ENCODE data around the gene ABCA12.

The ABCA12 gene

DNA sequence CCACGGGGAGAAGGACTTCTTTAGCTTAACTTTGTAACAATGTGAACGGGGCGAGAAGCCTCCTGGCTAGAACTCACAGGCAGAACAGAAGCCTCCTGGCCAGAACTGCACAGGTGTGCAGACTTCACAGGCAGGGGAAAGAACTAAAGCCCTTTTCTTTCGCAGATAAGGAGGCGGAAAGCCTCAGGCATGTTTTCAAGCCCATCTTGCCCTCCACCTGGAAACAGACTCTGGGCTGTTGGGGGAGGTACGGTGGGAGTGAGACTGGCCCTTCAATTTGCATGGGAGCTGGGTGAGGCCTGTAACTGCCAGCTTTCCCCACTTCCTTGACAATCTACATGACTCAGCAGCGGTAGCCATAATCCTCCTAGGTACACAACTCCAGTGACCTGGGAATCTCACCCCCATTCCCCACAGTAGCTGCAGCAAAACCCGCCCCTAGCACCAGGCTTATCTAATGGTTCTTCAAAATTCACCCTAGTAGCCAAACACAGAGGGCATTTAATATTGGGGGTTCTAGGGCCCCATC, 22.9 kb upstream of the ABCA12 start:
- in situ Hi-C loops (cut with MboI; ENCODE audit: low pct_unique_long_range_greater_than_20kb, low sequenced_read_pairs, unreplicated experiment) = no loop called here
- TF ChIP-seq, protein P1, sequence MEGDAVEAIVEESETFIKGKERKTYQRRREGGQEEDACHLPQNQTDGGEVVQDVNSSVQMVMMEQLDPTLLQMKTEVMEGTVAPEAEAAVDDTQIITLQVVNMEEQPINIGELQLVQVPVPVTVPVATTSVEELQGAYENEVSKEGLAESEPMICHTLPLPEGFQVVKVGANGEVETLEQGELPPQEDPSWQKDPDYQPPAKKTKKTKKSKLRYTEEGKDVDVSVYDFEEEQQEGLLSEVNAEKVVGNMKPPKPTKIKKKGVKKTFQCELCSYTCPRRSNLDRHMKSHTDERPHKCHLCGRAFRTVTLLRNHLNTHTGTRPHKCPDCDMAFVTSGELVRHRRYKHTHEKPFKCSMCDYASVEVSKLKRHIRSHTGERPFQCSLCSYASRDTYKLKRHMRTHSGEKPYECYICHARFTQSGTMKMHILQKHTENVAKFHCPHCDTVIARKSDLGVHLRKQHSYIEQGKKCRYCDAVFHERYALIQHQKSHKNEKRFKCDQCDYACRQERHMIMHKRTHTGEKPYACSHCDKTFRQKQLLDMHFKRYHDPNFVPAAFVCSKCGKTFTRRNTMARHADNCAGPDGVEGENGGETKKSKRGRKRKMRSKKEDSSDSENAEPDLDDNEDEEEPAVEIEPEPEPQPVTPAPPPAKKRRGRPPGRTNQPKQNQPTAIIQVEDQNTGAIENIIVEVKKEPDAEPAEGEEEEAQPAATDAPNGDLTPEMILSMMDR (IDR thresholded peaks at IDR 0.05; ENCODE audit: extremely low read depth, insufficient read depth, missing control alignments) = no peak
- DNase-seq (ENCODE audit: low spot score) = no peak

GRCh38 chr2:215160081-215160480, 21.7 kb upstream of the ABCA12 start:
- DNase-seq (ENCODE audit: low spot score) = no peak
- TF ChIP-seq, protein P1 (IDR thresholded peaks at IDR 0.05; ENCODE audit: extremely low read depth, insufficient read depth, missing control alignments) = no peak
- in situ Hi-C loops (cut with MboI; ENCODE audit: low pct_unique_long_range_greater_than_20kb, low sequenced_read_pairs, unreplicated experiment) = no loop called here

DNA sequence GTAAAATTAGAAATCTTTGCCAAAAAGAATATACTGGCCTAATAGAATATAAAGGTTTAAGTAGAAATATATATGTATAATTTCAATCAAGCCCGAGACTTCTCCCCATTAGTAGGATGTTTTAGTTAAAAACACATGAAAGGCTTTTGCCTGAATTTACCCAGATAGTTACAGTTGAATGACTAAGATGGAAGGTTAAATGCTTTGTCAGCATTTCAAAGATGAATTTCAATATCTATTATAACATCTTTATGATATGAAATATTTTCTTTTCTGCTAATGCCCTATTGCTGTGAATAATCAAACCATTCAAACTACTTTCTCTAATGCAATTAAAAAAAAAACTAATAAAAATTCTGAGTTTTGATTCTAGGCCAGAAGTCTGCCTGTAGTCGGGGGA, 18.0 kb upstream of the ABCA12 start:
- no peak for DNase-seq (ENCODE audit: low spot score)
- TF ChIP-seq, protein P1 (IDR thresholded peaks at IDR 0.05; ENCODE audit: extremely low read depth, insufficient read depth, missing control alignments) = no peak
- in situ Hi-C loops (cut with MboI; ENCODE audit: low pct_unique_long_range_greater_than_20kb, low sequenced_read_pairs, unreplicated experiment) = no loop called here

DNA sequence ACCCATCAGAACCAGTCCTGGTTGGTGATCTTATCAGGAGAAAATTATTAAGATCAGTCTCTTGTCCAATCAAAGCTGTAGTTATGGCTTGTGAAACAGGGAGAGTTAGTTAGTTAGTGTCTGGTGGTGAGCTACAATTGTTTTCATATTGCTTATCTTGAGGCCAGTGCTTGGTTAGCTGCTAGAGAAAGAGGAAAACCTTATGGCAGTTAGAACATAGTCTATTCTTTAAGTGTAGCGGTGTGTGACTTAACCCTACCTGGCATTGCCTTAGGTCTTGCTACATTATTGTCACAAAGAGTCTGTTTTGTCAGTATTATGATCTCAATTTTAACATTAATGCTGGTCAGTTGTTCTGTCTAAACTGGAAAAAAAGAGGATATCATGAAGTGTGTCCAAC, 11.5 kb upstream of the ABCA12 start:
- TF ChIP-seq, protein P1 (IDR thresholded peaks at IDR 0.05; ENCODE audit: extremely low read depth, insufficient read depth, missing control alignments) = no peak
- DNase-seq (ENCODE audit: low spot score) = no peak
- in situ Hi-C loops (cut with MboI; ENCODE audit: low pct_unique_long_range_greater_than_20kb, low sequenced_read_pairs, unreplicated experiment) = no loop called here

DNA sequence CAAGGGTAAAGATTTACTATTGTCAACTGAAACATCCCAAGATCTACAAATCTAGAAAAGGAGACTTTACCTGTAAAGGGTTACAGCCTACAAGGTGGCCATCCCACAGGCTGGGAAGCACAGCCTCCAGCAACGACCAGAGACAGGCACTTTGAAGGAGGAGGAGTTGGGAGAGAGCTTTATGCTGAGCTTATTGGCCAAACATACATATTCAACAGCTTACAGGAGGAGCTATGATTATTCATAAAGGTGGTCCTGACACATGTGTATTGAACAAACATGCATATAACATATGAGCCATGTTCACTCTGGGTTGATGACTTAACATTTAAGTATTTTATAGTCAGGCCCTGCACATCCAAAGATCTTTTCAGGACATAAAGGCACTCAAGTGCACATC, 11.1 kb upstream of the ABCA12 start:
- TF ChIP-seq, protein P1 (IDR thresholded peaks at IDR 0.05; ENCODE audit: extremely low read depth, insufficient read depth, missing control alignments) = no peak
- in situ Hi-C loops (cut with MboI; ENCODE audit: low pct_unique_long_range_greater_than_20kb, low sequenced_read_pairs, unreplicated experiment) = no loop called here
- no peak for DNase-seq (ENCODE audit: low spot score)

- in situ Hi-C loops (cut with MboI; ENCODE audit: low pct_unique_long_range_greater_than_20kb, low sequenced_read_pairs, unreplicated experiment) = no loop called here
- DNase-seq (ENCODE audit: low spot score) = no peak
- TF ChIP-seq, protein P1 (IDR thresholded peaks at IDR 0.05; ENCODE audit: extremely low read depth, insufficient read depth, missing control alignments) = no peak
Measured at GRCh38 chr2:215149060-215149459, 10.6 kb upstream of the ABCA12 start.

DNA sequence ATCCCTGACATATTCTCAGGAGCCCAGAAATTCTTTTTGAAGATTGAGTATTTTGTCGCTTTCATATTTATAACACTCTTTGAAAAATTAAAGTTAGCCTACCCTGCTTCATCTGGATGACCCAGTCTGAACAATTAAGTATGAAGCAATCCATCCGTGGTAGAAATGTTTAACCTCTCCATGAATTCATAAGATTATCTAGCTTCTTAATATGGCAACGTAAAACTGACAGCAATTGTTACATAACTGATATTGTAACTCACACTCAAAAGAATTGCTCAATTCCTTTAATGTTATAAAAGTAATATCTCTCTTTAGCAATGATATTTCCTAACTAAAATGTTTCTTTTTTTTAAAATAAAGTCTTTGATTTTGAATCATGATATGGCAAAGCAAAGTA, 7.2 kb upstream of the ABCA12 start:
- no peak for DNase-seq (ENCODE audit: low spot score)
- TF ChIP-seq, protein P1 (IDR thresholded peaks at IDR 0.05; ENCODE audit: extremely low read depth, insufficient read depth, missing control alignments) = no peak
- in situ Hi-C loops (cut with MboI; ENCODE audit: low pct_unique_long_range_greater_than_20kb, low sequenced_read_pairs, unreplicated experiment) = no loop called here

Data from GM13977 (cell line).